Ishikawa (cell line): ENCODE data around the gene SRSF12.

Experiments
- CREB1 ChIP-seq: IDR thresholded peaks from 2 replicates; pipeline ENCODE4 v1.6.1; 2012; ENCODE audit warnings: low read depth
- EP300 ChIP-seq: IDR thresholded peaks from 2 replicates; pipeline ENCODE4 v1.6.1; 2012; ENCODE audit warnings: borderline replicate concordance
- FOXM1 ChIP-seq: IDR thresholded peaks from 2 replicates; pipeline ENCODE4 v1.6.1; 2012; ENCODE audit warnings: low read depth, borderline replicate concordance
- RAD21 ChIP-seq: IDR thresholded peaks from 2 replicates; pipeline ENCODE4 v1.6.1; 2012; ENCODE audit warnings: low read depth
- REST ChIP-seq: IDR thresholded peaks from 2 replicates; pipeline ENCODE4 v1.6.1; 2012; ENCODE audit warnings: low read depth, mild to moderate bottlenecking
- USF1 ChIP-seq: IDR thresholded peaks from 2 replicates; pipeline ENCODE4 v1.6.1; 2012

- TF ChIP-seq FOXM1 (no peak), EP300 (no peak), USF1 (no peak), RAD21 (no peak), REST (no peak), CREB1 (no peak)
Measured at GRCh38 chr6:89063881-89064280, 54.0 kb downstream of the SRSF12 start.
